Activated CD8-positive, alpha-beta T cell treated with anti-CD3 and anti-CD28 coated beads for 36 hours (primary cell): ENCODE results near the gene CYYR1. TPM values are rescaled to one million over a fixed set of nuclear protein-coding genes. Genes with fewer than 3 reads are reported as not detected.

Source experiments
- ATAC-seq: fragments of 200-7000 bp; cut with Tn5 transposase; one replicate; pipeline ENCODE4 v1.10.0; 2021; ENCODE audit warnings: mild to moderate bottlenecking, moderate library complexity
- CTCF ChIA-PET: fragments of 350-600 bp; sonication (Branson Sonifier 250); formaldehyde crosslinking; loops from one replicate; lab custom pipeline; 2021; ENCODE audit warnings: antibody characterized with exemption; lab: Charles Lee
- POLR2A ChIA-PET: fragments of 350-600 bp; sonication (Branson Sonifier 250); formaldehyde crosslinking; loops from one replicate; lab custom pipeline; 2021; ENCODE audit warnings: antibody characterized with exemption; lab: Charles Lee
- DNase-seq: peaks from one replicate; pipeline ENCODE4 v3.0.0-alpha.2; 2020
- H3K27ac Mint-ChIP-seq: one replicate; pipeline ENCODE4 v1.8.0; 2021; ENCODE audit warnings: mild to moderate bottlenecking, mixed read lengths
- H3K27me3 Mint-ChIP-seq: one replicate; pipeline ENCODE4 v1.8.0; 2021; ENCODE audit warnings: mixed read lengths
- H3K36me3 Mint-ChIP-seq: one replicate; pipeline ENCODE4 v1.8.0; 2021; ENCODE audit warnings: low read depth, mixed read lengths
- H3K4me1 Mint-ChIP-seq: one replicate; pipeline ENCODE4 v1.8.0; 2021; ENCODE audit warnings: low read depth, mixed read lengths
- H3K4me3 Mint-ChIP-seq: one replicate; pipeline ENCODE4 v1.8.0; 2021; ENCODE audit warnings: mild to moderate bottlenecking, moderate library complexity, mixed read lengths
- H3K9me3 Mint-ChIP-seq: one replicate; pipeline ENCODE4 v1.8.0; 2021; ENCODE audit warnings: mixed read lengths
- CTCF ChIP-seq: fragments of 200-600 bp; IDR thresholded peaks from one replicate; pipeline ENCODE4 v1.8.0; 2022; ENCODE audit warnings: antibody characterized with exemption, mild to moderate bottlenecking
- intact Hi-C: fragments of 100-400 bp; cut with micrococcal nuclease; formaldehyde crosslinking; loops from one replicate; pipeline ENCODE4 v1.10.0; 2022
- total RNA-seq, 2 experiments: library from RNA; stranded (reverse); gene quantifications; one replicate each; pipeline ENCODE4 v1.2.3, GENCODE V29; 2021

Gene CYYR1
- total RNA-seq, 2 experiments from 2014 or later = not detected

DNA sequence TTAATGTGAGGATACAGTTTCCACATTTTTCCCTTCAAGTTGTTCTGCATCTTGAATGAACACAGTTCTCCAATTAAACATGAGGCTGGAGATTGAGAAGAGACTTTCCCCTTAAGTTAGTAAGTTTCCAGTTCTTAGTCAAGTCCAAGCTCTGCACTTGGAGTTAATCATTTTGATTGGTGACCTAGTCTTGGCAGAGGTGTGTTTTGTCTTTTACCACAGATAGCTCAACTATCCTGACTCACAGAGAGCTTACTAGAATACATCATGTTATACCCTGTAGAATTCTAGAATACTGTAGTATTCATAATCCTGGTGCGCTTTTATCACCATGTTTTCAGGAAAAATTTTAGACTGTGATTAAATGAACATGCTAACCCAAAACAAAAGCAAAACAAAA is 129.2 kb downstream of the CYYR1 start:
- no peak for TF ChIP-seq CTCF
- intact Hi-C loops = no loop called here
- ChIA-PET POLR2A (no interaction called here), CTCF (no interaction called here)
- Mint-ChIP-seq H3K27me3 (peaks cover 1% of the 10 kb centered on the region), H3K27ac (no peak overlapping the region), H3K36me3 (no peaks in the 10 kb centered on the region), H3K4me3 (no peak overlapping the region), H3K9me3 (no peaks in the 10 kb centered on the region), H3K4me1 (no peaks in the 10 kb centered on the region)
- DNase-seq = no peak
- no peak for ATAC-seq

- Mint-ChIP-seq H3K27me3 (peaks cover 1% of the 10 kb centered on the region), H3K36me3 (no peaks in the 10 kb centered on the region), H3K27ac (no peak overlapping the region), H3K4me3 (no peak overlapping the region), H3K9me3 (no peaks in the 10 kb centered on the region), H3K4me1 (no peaks in the 10 kb centered on the region)
- ATAC-seq (no peak), DNase-seq (no peak)
- POLR2A ChIA-PET = no interaction called here
- CTCF ChIA-PET = no interaction called here
- no peak for TF ChIP-seq CTCF
- intact Hi-C loops = no loop called here
Observed at GRCh38 chr21:26443291-26443690, 129.8 kb downstream of the CYYR1 start.

DNA sequence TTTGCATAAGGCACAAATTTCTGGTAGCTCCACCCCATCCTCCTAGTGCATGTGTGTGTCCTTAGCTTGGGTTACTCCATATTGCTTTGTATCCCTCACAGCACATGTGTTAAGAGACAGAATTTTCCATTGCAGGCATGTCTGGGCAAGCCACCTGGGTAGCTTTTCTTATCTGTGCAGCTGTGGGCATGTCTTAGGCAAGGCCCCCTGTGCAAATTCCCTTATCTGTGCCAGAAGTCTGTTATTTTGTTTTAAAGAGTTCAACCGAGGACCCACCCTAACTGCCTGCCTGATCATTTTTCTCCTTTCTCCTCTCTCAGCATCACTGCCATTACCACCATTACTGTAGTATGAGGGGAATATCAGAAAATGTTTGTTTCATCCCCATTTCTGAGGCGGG is 131.9 kb downstream of the CYYR1 start:
- ATAC-seq = no peak
- TF ChIP-seq CTCF = no peak
- CTCF ChIA-PET = no interaction called here
- intact Hi-C loops = no loop called here
- Mint-ChIP-seq H3K27ac (no peak overlapping the region), H3K9me3 (no peaks in the 10 kb centered on the region), H3K27me3 (no peaks in the 10 kb centered on the region), H3K36me3 (no peaks in the 10 kb centered on the region), H3K4me3 (no peak overlapping the region), H3K4me1 (no peaks in the 10 kb centered on the region)
- no peak for DNase-seq
- POLR2A ChIA-PET = no interaction called here

GRCh38 chr21:26438976-26439375 is 134.1 kb downstream of the CYYR1 start:
- DNase-seq = no peak
- Mint-ChIP-seq H3K27me3 (peaks cover 2% of the 10 kb centered on the region), H3K4me1 (no peaks in the 10 kb centered on the region), H3K27ac (no peak overlapping the region), H3K4me3 (no peak overlapping the region), H3K9me3 (no peaks in the 10 kb centered on the region), H3K36me3 (no peaks in the 10 kb centered on the region)
- no peak for ATAC-seq
- no peak for TF ChIP-seq CTCF
- intact Hi-C loops = no loop called here
- POLR2A ChIA-PET = no interaction called here
- CTCF ChIA-PET = no interaction called here

GRCh38 chr21:26437326-26438009 is 135.6 kb downstream of the CYYR1 start:
- ATAC-seq = no peak
- no peak for DNase-seq
- H3K36me3 Mint-ChIP-seq = no peaks in the 10 kb centered on the region
- ChIA-PET CTCF (no interaction called here), POLR2A (no interaction called here)
- no peaks in the 10 kb centered on the region for H3K9me3 Mint-ChIP-seq
- intact Hi-C loops = no loop called here
- no peak for TF ChIP-seq CTCF
- H3K4me3 Mint-ChIP-seq = no peak overlapping the region
- no peak overlapping the region for H3K27ac Mint-ChIP-seq
- H3K4me1 Mint-ChIP-seq = no peaks in the 10 kb centered on the region
- H3K27me3 Mint-ChIP-seq = peaks cover 2% of the 10 kb centered on the region
